ENCODE measurements around the gene VPS13D. TPM values are rescaled to one million over a fixed set of nuclear protein-coding genes. Genes with fewer than 3 reads are reported as not detected.

The VPS13D gene
- total RNA-seq, 2 donors from 2014 or later, result 76.1 to 99.9 TPM

DNA sequence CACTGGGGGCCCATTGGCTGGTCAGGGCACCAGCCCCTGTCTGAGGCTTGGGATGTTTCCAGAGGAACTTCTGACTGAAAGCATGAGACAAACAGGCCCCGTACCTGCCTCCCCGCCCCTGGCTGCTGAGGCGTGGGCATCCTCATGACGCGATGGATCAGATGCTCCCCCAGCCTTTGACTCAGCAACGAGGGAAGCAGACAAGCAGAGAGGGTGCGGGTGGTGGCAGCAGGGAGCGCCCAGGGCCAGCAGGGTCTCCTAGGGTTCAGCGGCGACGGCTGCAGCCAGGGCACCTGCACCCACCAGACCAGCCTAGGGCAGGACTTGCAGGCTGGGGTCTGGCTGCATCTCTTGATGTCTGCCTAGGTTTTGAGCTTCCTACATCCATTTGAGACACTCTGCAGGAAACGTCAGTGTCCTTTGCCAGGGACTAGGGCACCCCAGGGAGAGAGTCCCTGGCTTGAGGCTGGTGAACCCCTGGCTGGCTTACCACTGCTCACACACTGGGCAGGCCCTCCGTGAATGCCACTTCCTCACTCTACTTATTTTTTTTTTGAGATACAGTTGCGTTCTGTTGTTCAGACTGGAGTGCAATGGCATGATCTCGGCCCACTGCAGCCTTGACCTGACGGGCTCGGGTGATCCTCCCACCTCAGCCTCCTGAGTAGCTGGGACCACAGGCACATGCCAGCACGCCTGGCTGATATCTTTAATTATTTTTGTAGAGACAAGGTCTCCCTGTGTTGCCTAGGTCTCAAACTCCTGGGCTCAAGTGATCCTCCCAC is 324.9 kb downstream of the VPS13D start:
- no peak for ATAC-seq
- intact Hi-C loops (cut with DNase I, micrococcal nuclease), result no loop called here
- no peak for DNase-seq

- DNase-seq (no peak), ATAC-seq (no peak)
- intact Hi-C loops (cut with DNase I, micrococcal nuclease), result no loop called here
These were observed 325.9 kb downstream of the VPS13D start for GRCh38 chr1:12555411-12556367.

DNA sequence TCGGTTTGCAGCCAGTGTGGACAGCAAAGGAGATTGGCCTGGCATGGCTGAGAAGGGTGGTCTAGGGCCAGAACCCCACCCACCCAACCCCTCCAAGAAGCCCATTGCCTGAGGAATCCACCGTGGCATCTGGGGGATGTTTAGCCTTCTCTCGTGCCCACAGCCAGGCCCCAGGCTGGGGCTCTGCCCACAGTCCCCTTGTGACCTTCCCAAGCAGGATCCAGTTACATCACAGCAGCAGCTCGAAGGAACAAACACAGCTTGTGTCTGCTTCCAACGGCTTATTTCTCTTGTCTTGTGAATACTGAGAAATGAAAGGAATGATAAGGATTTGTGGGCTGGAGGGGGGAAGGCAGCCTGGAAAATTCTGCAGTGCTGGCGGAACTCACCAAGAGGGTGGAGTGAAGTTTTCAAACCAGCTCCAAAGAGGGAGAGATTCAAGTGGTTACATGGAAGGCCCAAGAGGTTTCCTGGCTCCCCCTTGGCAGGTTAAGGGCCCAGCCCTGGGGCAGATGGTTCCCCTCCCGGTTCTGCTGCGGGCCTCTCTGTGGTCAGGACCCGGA is 326.6 kb downstream of the VPS13D start:
- peak in 1 of 2 donors; percentile 41 for DNase-seq
- no peak for ATAC-seq
- intact Hi-C loops (cut with DNase I, micrococcal nuclease), result no loop called here

- intact Hi-C loops (cut with DNase I, micrococcal nuclease), result no loop called here
- DNase-seq (no peak), ATAC-seq (no peak)
These were observed 327.4 kb downstream of the VPS13D start for GRCh38 chr1:12556957-12557935.

- no peak for ATAC-seq
- no peak for DNase-seq
- intact Hi-C loops (cut with DNase I, micrococcal nuclease), result no loop called here
These were observed 331.3 kb downstream of the VPS13D start for GRCh38 chr1:12561121-12561520.

Small RNAs within 50 kb of the gene (microRNA-seq; reads per million reads assigned to microRNA genes)
- 0 to 0.53 reads per million in 2 donors for gene MIR4632

Other genes starting within 250 kb of the VPS13D start
- gene MFN2, start 249.6 kb upstream of the VPS13D start, total RNA-seq, result 10 to 100 TPM; 93.9 to 99.6 TPM
- 10 to 100 TPM; 16.2 to 22.9 TPM for gene MIIP, start 210.5 kb upstream of the VPS13D start, total RNA-seq
- gene TNFRSF8, start 166.7 kb upstream of the VPS13D start, total RNA-seq, result under 1 TPM; 0.15 to 0.25 TPM
- gene TNFRSF1B, start 63.0 kb upstream of the VPS13D start, total RNA-seq, result 10 to 100 TPM; 18.6 to 28.3 TPM